Measurements from ENCODE around the gene GRIP1.

DNA sequence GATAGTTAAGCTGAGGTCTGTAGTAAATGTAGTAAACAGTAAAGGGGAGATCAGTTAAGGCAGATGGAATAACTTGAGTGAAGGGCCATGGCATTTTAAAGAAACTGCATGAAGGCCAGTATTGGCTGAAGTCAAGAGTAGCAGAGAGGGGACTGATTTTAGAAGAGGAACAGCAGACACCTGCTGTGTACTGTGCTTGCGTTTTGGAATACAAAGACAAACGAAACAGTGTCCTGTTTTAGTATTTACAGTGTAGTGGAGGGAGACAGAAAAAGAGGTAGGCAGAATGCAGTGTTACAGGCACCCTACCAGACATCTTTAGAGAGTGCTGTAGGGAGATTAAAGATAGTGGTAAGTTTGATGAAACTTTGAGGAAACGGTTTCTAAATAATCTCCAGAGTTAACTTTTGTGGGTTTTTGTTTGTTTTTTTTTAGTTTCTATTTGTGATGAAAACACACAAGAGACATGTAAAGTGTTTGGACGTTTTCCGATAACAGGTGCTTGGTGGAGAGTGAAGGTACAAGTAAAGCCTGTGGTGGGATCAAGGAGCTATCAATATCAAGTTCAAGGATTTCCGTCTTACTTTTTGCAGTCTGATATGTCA, 374.5 kb downstream of the GRIP1 start:
- TF ChIP-seq, protein P1, sequence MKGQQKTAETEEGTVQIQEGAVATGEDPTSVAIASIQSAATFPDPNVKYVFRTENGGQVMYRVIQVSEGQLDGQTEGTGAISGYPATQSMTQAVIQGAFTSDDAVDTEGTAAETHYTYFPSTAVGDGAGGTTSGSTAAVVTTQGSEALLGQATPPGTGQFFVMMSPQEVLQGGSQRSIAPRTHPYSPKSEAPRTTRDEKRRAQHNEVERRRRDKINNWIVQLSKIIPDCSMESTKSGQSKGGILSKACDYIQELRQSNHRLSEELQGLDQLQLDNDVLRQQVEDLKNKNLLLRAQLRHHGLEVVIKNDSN (IDR thresholded peaks at IDR 0.05), result no peak
- TF ChIP-seq YY1 (IDR thresholded peaks at IDR 0.05; ENCODE audit: low read depth) (no peak), FOXM1 (IDR thresholded peaks at IDR 0.05; ENCODE audit: borderline replicate concordance, low read depth) (no peak), TEAD4 (IDR thresholded peaks at IDR 0.05) (no peak), CREB1 (IDR thresholded peaks at IDR 0.05; ENCODE audit: low read depth) (no peak)
- TF ChIP-seq, protein P2, sequence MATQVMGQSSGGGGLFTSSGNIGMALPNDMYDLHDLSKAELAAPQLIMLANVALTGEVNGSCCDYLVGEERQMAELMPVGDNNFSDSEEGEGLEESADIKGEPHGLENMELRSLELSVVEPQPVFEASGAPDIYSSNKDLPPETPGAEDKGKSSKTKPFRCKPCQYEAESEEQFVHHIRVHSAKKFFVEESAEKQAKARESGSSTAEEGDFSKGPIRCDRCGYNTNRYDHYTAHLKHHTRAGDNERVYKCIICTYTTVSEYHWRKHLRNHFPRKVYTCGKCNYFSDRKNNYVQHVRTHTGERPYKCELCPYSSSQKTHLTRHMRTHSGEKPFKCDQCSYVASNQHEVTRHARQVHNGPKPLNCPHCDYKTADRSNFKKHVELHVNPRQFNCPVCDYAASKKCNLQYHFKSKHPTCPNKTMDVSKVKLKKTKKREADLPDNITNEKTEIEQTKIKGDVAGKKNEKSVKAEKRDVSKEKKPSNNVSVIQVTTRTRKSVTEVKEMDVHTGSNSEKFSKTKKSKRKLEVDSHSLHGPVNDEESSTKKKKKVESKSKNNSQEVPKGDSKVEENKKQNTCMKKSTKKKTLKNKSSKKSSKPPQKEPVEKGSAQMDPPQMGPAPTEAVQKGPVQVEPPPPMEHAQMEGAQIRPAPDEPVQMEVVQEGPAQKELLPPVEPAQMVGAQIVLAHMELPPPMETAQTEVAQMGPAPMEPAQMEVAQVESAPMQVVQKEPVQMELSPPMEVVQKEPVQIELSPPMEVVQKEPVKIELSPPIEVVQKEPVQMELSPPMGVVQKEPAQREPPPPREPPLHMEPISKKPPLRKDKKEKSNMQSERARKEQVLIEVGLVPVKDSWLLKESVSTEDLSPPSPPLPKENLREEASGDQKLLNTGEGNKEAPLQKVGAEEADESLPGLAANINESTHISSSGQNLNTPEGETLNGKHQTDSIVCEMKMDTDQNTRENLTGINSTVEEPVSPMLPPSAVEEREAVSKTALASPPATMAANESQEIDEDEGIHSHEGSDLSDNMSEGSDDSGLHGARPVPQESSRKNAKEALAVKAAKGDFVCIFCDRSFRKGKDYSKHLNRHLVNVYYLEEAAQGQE (IDR thresholded peaks at IDR 0.05; ENCODE audit: low read depth), result no peak
